MM.1S (cell line): ENCODE measurements around the gene PRPF19.

Experiments used
- DNase-seq: peaks from one replicate; pipeline ENCODE4 v3.0.0-alpha.2; 2015
- H2AFZ ChIP-seq: fragments of 300-600 bp; sonication (generic); 2 replicates; pipeline ENCODE4 v1.6.0; 2016; ENCODE audit warnings: antibody characterized with exemption, low read length
- H3F3A ChIP-seq: fragments of 300-600 bp; sonication (generic); 2 replicates; pipeline ENCODE4 v1.6.1; 2016; ENCODE audit warnings: mild to moderate bottlenecking, antibody characterized with exemption, low read length, moderate library complexity, mixed read lengths; ENCODE audit not compliant: insufficient read depth
- H3K27ac ChIP-seq: fragments of 300-600 bp; sonication (generic); 2 replicates; pipeline ENCODE4 v1.5.1; 2016; ENCODE audit warnings: mild to moderate bottlenecking, low read length
- H3K27me3 ChIP-seq: fragments of 300-600 bp; sonication (generic); replicated peaks from 2 replicates; pipeline ENCODE4 v1.6.0; 2016; ENCODE audit warnings: low read length; ENCODE audit not compliant: insufficient read depth
- H3K36me3 ChIP-seq: fragments of 300-600 bp; sonication (generic); replicated peaks from 2 replicates; pipeline ENCODE4 v1.6.1; 2016; ENCODE audit warnings: mild to moderate bottlenecking, low read length, mixed read lengths; ENCODE audit not compliant: insufficient read depth
- H3K4me1 ChIP-seq: fragments of 300-600 bp; sonication (generic); 2 replicates; pipeline ENCODE4 v1.6.1; 2016; ENCODE audit warnings: low read length, mixed read lengths
- H3K4me2 ChIP-seq: fragments of 300-600 bp; sonication (generic); 2 replicates; pipeline ENCODE4 v1.6.0; 2016; ENCODE audit warnings: low read depth, low read length
- H3K4me3 ChIP-seq: fragments of 300-600 bp; sonication (generic); 2 replicates; pipeline ENCODE4 v1.5.1; 2016; ENCODE audit warnings: low read length, mixed read lengths
- H3K79me2 ChIP-seq: fragments of 300-600 bp; sonication (generic); 2 replicates; pipeline ENCODE4 v1.6.1; 2016; ENCODE audit warnings: mixed run types, low read length, mixed read lengths
- H3K9ac ChIP-seq: fragments of 300-600 bp; sonication (generic); 2 replicates; pipeline ENCODE4 v1.6.1; 2016; ENCODE audit warnings: low read length, mixed read lengths
- H3K9me2 ChIP-seq: fragments of 300-600 bp; sonication (generic); replicated peaks from 2 replicates; pipeline ENCODE4 v1.6.1; 2016; ENCODE audit warnings: mild to moderate bottlenecking, low read length, mixed read lengths; ENCODE audit not compliant: insufficient read depth
- H3K9me3 ChIP-seq: fragments of 300-600 bp; sonication (generic); replicated peaks from 2 replicates; pipeline ENCODE4 v1.6.1; 2016; ENCODE audit warnings: mild to moderate bottlenecking, low read length, mixed read lengths; ENCODE audit not compliant: insufficient read depth
- H4K20me1 ChIP-seq: fragments of 300-600 bp; sonication (generic); 2 replicates; pipeline ENCODE4 v1.6.1; 2016; ENCODE audit warnings: mild to moderate bottlenecking, low read length, moderate library complexity, mixed read lengths; ENCODE audit not compliant: insufficient read depth
- EZH2 ChIP-seq: fragments of 300-600 bp; sonication (generic); optimal IDR thresholded peaks from 2 replicates; pipeline ENCODE3; 2017; ENCODE audit warnings: low read depth, mild to moderate bottlenecking, antibody characterized with exemption, low read length, mixed read lengths
- EZH2phosphoT487 ChIP-seq: fragments of 300-600 bp; sonication (generic); IDR thresholded peaks from 2 replicates; pipeline ENCODE4 v1.6.1; 2018; ENCODE audit warnings: antibody characterized with exemption, low read length
- TF ChIP-seq, protein P1 (sequence below): fragments of 300-600 bp; sonication (generic); IDR thresholded peaks from 2 replicates; pipeline ENCODE4 v1.5.1; 2016; ENCODE audit warnings: antibody characterized with exemption, low read length, mixed read lengths

The PRPF19 gene

DNA sequence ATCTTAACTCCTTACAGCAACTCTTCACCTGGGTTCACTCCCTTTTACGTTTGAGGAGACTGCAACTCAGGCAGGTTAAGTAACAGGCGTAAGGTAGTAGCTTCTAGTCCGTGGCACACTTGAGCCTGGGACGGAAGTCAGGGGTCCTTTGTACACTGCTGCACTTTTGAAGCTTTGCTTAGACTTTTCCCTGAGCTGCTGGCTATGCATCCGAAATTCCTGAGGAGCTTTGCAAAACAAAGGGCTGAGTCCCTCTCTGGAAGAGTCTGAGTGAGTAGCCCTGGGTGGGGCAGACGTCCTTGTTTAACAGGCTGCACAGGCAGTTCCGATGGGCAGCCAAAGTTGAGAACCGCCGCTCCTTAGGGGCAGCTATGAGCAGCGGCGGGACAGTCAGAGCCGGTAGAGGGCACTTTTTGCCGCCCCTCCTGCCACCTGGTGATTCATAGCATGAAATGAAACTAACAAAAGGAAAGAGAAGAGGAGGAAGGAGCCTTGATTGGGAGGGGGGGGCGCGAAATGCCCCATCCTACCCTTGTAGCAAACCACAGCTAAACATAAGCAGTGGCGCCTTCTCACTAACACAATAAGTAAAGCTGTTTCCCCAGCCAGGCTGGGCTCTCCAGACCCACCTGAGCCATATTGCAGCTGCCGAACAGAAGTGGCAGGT, 9.0 kb upstream of the PRPF19 start:
- Histone ChIP-seq H3K9ac (peak overlapping the region; percentile 97), H2AFZ (peak overlapping the region; percentile 25), H3K9me3 (no peaks in the 10 kb centered on the region), H3K36me3 (peaks cover 8% of the 10 kb centered on the region), H3K79me2 (peaks cover 64% of the 10 kb centered on the region), H3K4me2 (peak overlapping the region; percentile 99), H4K20me1 (peaks cover 35% of the 10 kb centered on the region), H3F3A (peaks cover 28% of the 10 kb centered on the region), H3K4me1 (peaks cover 54% of the 10 kb centered on the region), H3K27me3 (no peaks in the 10 kb centered on the region), H3K4me3 (peak overlapping the region; percentile 84), H3K9me2 (no peaks in the 10 kb centered on the region), H3K27ac (peak overlapping the region; percentile 86)
- DNase-seq, result peak; percentile 87
- TF ChIP-seq, protein P1, sequence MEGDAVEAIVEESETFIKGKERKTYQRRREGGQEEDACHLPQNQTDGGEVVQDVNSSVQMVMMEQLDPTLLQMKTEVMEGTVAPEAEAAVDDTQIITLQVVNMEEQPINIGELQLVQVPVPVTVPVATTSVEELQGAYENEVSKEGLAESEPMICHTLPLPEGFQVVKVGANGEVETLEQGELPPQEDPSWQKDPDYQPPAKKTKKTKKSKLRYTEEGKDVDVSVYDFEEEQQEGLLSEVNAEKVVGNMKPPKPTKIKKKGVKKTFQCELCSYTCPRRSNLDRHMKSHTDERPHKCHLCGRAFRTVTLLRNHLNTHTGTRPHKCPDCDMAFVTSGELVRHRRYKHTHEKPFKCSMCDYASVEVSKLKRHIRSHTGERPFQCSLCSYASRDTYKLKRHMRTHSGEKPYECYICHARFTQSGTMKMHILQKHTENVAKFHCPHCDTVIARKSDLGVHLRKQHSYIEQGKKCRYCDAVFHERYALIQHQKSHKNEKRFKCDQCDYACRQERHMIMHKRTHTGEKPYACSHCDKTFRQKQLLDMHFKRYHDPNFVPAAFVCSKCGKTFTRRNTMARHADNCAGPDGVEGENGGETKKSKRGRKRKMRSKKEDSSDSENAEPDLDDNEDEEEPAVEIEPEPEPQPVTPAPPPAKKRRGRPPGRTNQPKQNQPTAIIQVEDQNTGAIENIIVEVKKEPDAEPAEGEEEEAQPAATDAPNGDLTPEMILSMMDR, result peak; percentile 64
- TF ChIP-seq EZH2phosphoT487, result no peak

DNA sequence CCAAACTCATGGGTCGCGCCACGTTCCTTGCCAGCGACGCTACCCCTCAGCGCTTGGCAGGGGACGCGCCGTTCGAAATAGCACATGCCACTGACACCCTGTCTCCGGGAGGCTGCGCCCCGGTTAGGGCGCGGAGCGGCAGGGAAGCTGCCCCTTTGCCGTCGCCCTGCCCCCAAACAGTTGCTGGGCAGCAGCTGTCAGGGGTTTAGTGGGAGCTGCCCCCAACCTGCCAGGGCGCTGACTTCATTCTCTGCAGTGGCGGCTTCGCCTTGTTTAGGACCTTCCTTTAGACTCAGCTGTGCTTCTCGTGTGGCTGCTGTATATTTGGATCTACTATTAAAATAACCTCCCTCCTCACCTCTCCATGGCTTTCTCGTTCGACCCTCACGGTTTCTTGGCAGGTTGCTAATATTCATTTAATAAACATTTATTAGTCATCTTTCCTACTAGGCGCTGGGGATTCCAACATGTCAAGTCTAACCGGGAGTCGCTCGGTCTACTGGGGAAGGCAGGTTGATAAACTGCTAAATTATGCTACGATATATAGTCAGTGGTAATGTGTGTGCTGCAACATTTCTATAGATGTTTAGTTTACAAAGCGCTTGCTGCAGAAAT, 8.4 kb upstream of the PRPF19 start:
- TF ChIP-seq EZH2phosphoT487 (no peak), EZH2 (no peak)
- TF ChIP-seq, protein P1, result no peak
- peaks cover 59% of the 10 kb centered on the region for H3K4me1 ChIP-seq
- H3K36me3 ChIP-seq, result peaks cover 3% of the 10 kb centered on the region; the same call in 1 of the 2 replicates
- DNase-seq, result peak; percentile 51
- peak overlapping the region; percentile 97 for H3K9ac ChIP-seq
- peak overlapping the region; percentile 84 for H3K4me3 ChIP-seq
- no peaks in the 10 kb centered on the region for H3K9me3 ChIP-seq
- peak overlapping the region; percentile 99 for H3K4me2 ChIP-seq
- peak overlapping the region; percentile 86 for H3K27ac ChIP-seq
- H3F3A ChIP-seq, result peaks cover 35% of the 10 kb centered on the region
- no peaks in the 10 kb centered on the region for H3K27me3 ChIP-seq
- H2AFZ ChIP-seq, result peak overlapping the region; percentile 88
- H3K79me2 ChIP-seq, result peaks cover 58% of the 10 kb centered on the region
- H3K9me2 ChIP-seq, result no peaks in the 10 kb centered on the region
- peaks cover 34% of the 10 kb centered on the region for H4K20me1 ChIP-seq

DNA sequence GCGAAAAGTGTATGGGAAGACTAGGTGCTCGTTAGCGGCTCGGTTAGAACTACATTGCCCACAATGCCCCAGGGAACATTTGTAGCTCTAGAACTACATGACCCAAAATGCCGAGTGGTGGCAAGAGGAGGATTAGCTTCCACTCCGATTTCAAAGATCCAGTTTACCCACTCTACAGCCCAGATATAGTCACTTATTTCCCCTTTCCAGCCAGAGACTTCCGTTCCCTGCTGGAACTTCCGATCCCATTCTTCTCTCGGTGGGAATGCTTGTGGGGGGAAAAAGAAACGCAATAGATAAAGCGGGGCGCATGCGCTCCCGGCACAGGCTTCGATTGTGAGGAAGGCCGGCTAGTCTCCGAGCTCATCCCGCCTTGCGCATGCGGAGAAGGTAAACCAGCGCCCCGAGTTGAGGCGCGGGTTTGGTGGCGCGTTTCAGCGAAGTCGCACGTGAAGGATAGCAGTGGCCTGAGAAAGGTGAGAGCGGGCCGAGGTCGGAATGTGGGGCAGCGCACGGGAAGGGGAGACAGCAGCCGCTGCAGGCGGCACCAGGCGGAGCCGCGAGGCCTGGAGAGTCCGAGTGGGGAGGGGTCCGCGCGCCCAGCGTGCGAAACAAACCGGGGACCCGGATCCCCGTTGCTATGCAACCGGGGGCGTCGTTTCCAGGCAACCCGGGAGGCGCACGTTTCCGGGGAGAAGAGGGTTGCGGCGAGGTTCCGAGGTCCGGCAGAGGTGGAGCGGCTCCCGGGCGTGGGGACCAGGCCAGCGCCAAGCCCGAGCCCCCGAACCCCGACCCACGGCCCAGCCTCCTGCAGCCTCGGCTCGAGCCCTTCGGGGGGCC, 7.6 kb upstream of the PRPF19 start, which contains the start of gene TMEM109:
Gene TMEM109, plus strand, starts transcription at position 366 of the 840 bp plus-strand sequence. CDS start 5,536 bp downstream, outside the sequence.
- Histone ChIP-seq H3K4me1 (peaks cover 66% of the 10 kb centered on the region), H3K9me3 (no peaks in the 10 kb centered on the region)
- TF ChIP-seq, protein P1, result no peak
- TF ChIP-seq EZH2 (no peak), EZH2phosphoT487 (no peak)

More for the DNA sequence above, 7.6 kb upstream of the PRPF19 start, which contains the start of gene TMEM109:
- Histone ChIP-seq H3K9ac (peak within 1 kb of the TSS; percentile 97), H3K4me2 (peak within 1 kb of the TSS; percentile 99), H3K36me3 (no peaks in the 10 kb centered on the region), H3K4me3 (peak within 1 kb of the TSS; percentile 84), H2AFZ (peak within 1 kb of the TSS; percentile 88), H3K79me2 (peaks cover 51% of the 10 kb centered on the region), H3K27ac (peak within 1 kb of the TSS; percentile 86), H3F3A (peaks cover 42% of the 10 kb centered on the region), H3K27me3 (no peaks in the 10 kb centered on the region), H4K20me1 (peaks cover 29% of the 10 kb centered on the region), H3K9me2 (no peaks in the 10 kb centered on the region)
- DNase-seq, result peak; percentile 95
